C4-2B (cell line): ENCODE results near the gene IGF2R.

Source experiments
- H3K27ac ChIP-seq: fragments of 450-650 bp; 2 replicates; pipeline ENCODE4 v1.5.1; 2017
- CTCF ChIP-seq: fragments of 450-650 bp; conservative IDR thresholded peaks from 2 replicates; pipeline ENCODE4 v1.5.1; 2017; ENCODE audit warnings: mild to moderate bottlenecking
- ZFX ChIP-seq: fragments of 450-650 bp; IDR thresholded peaks from 2 replicates; pipeline ENCODE4 v1.6.1; 2017

The IGF2R gene

DNA sequence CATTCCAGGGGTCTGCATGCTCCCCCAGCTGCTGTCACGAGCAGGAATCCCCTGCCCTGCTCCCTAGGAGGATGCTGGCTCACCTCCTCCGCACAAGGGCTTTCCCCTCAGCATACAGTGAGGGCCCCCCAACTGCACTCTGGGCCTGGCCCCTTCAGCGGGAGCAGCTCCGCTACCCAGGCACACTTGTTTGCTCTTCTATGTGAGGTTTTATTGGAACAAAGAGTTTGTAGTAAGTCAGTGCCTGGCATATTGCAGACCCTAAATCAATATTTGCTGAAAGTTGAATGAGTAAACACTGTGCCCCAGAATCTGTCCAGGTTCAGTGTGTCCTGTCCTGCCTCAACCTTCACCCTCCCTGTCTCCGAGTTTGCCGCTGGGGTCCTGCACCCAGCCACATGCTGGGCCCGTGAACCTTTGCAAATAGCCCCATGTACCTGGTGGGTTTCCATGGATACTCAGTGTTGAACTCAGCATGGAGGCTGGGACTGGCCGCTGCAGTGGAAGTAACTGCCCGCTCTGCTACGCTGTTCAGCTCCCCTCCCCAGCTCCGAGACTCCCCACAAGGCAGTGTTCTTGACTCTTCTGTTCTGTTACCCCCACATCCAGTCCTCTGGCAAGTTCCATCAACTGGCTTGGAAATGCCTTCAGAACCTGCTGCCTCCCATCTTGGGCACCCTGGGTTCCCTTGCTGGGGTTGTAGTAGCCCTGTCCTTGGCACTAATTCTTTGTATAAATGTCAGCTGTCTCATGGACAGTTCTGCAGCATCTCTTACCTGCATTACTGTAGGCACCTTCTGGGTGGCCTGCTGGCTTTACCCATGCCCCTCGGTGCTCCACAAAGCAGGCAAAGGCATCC is 168.5 kb downstream of the IGF2R start:
- peak overlapping the region; percentile 56 for H3K27ac ChIP-seq
- TF ChIP-seq ZFX (no peak), CTCF (no peak)

GRCh38 chr6:160137989-160138835 is 169.3 kb downstream of the IGF2R start:
- peak overlapping the region; percentile 73 for H3K27ac ChIP-seq
- TF ChIP-seq CTCF (peak; percentile 81), ZFX (no peak)

DNA sequence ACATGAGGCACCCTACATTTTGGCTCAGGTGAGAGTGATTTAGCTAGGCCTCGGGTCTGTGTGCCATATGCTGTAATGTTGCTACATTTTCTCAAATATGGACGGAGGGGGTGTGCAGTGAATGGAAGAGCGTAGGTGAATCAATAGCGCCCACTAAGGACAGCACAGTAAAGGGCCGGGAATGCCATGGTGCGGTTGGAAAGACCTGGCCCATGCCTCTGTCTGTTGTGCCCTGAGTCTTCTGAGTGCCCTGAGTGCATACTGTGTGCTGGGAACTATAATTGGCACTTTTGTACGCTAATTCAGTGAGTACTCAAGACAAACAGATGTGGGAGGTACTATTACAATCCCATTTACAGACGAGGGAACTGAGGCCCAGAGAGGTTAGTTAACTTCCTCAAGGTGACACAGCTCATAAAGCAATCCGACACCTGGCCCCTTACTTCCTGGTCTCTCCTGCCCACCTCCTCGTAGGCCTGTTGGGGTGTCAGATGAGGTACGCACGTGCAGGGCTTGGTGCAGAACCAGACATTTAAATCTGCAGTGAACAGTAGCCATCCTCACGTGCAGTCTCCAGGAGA is 170.0 kb downstream of the IGF2R start:
- H3K27ac ChIP-seq, result peak overlapping the region; percentile 73
- no peak for TF ChIP-seq ZFX
- TF ChIP-seq CTCF, result no peak

DNA sequence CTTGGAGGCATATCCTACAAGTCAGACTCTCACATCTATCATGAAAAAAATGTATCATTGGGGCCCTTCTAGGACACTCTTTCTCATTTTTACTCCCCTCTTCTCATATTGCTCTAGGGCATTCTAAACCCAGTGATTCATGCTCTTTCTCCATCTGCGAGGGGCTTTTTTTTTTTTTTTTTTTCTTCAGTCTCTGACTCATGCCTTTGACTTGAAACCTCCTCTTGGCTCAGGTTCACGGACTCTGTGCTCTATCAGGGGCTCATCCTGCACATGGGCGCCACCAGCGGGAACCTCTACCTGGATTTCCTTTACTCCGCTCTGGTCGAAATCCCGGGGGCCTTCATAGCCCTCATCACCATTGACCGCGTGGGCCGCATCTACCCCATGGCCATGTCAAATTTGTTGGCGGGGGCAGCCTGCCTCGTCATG is 170.6 kb downstream of the IGF2R start:
- H3K27ac ChIP-seq, result peak overlapping the region; percentile 73
- TF ChIP-seq ZFX, result no peak
- no peak for TF ChIP-seq CTCF

GRCh38 chr6:160140493-160140892 is 171.6 kb downstream of the IGF2R start:
- peak overlapping the region; percentile 73 for H3K27ac ChIP-seq

DNA sequence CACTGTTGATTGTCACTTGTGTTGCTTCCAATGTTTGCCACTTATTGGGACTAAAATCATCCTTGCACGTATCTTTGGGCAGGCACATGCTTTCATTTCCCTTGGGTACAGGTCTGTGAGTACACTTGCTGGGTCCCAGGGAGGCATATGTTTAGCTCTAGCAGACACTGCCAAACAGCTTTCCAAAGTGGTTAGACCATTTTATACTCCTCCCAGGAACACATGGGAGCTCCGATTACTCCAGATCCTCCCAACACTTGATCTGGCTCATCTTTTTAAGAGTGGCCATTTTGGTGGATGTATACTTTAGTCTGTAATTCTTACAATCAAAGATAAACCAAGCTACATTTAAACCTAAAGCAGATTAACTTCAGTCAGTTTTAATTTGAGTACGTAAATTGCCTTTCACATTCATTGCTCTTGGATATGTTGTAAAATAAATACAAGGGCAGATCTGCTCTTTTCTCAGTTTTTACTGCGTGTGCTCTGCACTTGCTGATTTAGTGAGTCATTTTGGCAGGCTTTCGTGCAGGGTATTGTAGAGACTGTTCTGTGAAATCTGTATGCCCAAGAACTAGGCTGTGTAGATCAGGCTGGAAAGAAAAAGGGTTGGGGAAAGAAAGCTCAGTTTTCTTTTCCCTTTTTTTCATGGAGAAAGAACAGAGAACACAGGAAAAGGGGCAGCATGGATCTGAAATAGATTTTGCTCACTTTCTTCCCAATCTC is 172.3 kb downstream of the IGF2R start:
- no peak for TF ChIP-seq CTCF
- no peak for TF ChIP-seq ZFX
- H3K27ac ChIP-seq, result peak overlapping the region; percentile 73

- H3K27ac ChIP-seq, result peak overlapping the region; percentile 73
- TF ChIP-seq ZFX (no peak), CTCF (no peak)
Measured at GRCh38 chr6:160142115-160142715, 173.3 kb downstream of the IGF2R start.
